Stimulated activated CD8-positive, alpha-beta memory T cell treated with anti-CD3 and anti-CD28 coated beads, Interleukin-2, amount 100 ng/mL, for 48 hours (primary cell): Measurements from ENCODE around the gene DYNLT4.
"Not testable (repeated sequence)": the region's sequence is repeated elsewhere in the genome, so short reads cannot be mapped to it uniquely, and the experiment has no call there.

ENCODE experiments used
- DNase-seq, 2 donors: peaks; one replicate each; pipeline ENCODE4 v3.0.0-alpha.2; 2020; ENCODE audit warnings: low read depth in 2 of 2

Gene DYNLT4

DNA sequence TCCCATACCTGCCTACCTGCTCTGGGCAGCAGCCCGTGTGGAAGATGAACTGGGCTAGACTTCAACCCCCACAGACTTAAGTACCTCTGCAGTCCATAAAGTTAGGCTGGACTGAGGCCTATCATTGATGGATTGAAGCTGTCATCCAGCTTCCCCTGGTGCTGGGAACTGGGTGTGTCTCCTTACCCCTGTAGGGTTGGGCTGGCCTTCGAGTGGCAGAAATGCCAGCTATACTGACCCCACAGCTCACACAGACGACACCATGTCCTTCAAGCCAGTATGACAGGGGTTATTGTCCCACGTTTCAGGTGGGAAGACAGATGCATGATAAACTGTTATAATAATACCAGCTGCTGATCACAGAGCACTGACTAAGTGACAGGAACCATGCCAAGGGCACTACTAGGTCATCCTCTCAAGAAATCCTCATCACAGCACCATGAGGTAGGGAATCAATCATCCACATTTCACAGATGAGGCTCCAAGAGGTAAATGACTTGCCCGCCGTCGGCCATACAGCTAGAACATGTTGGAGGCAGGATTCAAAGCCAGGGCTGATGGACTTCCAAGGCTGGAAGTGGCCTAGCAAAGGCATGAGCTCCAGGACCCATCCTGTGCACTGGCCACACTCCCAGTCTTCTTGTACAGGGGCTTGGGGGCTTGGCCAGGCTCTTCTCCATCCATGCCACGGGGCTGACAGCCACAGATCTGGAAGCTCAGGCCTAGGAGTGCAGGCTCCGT, 18.9 kb downstream of the DYNLT4 start, which contains the start of gene BEST4:
BEST4 (minus strand) TSS at position 51 of the 741 bp plus-strand sequence. CDS start 465 bp downstream, outside the sequence.
- no peak for DNase-seq

- DNase-seq: no peak
These were observed 19.6 kb downstream of the DYNLT4 start for GRCh38 chr1:44787506-44787905.

GRCh38 chr1:44786841-44787426, 20.2 kb downstream of the DYNLT4 start:
- no peak for DNase-seq

- peak; percentile 55 to 70 for DNase-seq
These were observed 20.9 kb downstream of the DYNLT4 start for GRCh38 chr1:44786138-44786840.

GRCh38 chr1:44785501-44786137, 21.5 kb downstream of the DYNLT4 start:
- DNase-seq: no peak

GRCh38 chr1:44785029-44785380, 22.1 kb downstream of the DYNLT4 start:
- no peak for DNase-seq

- no peak for DNase-seq
These were observed 22.8 kb downstream of the DYNLT4 start for GRCh38 chr1:44784094-44785028.

- no peak for DNase-seq
These were observed 23.5 kb downstream of the DYNLT4 start for GRCh38 chr1:44783697-44784093.

DNA sequence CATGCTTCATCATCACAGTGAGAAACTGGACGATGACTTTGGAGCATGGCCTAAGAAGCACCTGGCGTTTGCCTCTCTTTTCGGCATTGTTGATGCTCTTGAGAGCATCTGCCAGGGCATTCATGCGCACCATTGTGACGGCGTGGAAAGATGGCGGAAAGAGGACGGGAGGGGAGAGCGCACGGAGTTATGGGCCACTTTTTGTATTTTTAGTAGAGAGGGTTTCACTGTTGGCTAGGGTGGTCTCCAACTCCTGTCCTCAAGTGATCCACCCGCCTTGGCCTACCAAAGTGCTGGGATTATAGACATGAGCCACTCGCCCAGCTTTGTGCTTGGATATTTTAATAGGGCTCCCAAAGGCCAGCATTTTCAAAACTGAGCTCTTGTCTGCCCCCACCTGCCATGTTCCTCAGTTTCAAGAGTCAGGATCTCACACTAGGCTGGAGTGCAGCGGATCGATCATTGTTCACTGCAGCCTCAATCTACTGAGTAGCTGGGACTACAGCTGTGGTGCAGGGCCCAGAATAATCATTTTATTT, 26.5 kb downstream of the DYNLT4 start:
- no peak for DNase-seq

- no peak for DNase-seq
These were observed 28.2 kb downstream of the DYNLT4 start for GRCh38 chr1:44778705-44779576.

DNA sequence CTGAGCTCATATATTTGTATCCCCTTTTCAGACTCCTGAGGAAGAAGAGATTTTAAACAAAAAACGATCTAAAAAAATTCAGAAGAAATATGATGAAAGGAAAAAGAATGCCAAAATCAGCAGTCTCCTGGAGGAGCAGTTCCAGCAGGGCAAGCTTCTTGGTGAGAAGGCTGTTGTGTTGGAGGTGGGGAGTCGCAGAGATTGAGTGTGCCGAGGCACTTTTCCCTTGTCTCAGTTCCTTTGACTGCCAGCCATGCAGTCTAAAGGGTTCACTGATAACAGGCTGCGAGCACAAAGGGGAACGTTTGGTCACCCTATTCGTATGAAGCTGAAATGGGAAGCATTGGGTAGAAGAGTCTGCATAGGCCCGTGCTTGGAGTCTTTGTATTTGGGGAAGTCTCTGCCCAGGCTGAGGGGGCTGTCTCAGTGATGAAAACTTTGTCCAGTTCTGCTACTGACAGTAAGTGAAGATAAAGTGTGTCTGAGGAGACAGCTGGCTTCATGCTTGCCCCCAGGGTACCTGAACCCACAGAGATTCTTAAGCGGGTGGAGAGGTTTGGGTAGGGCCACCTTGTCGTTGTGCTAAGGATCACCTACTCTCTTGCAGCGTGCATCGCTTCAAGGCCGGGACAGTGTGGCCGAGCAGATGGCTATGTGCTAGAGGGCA, 29.0 kb downstream of the DYNLT4 start:
- DNase-seq: no peak

- DNase-seq: no peak
These were observed 29.6 kb downstream of the DYNLT4 start for GRCh38 chr1:44777547-44777946.

DNA sequence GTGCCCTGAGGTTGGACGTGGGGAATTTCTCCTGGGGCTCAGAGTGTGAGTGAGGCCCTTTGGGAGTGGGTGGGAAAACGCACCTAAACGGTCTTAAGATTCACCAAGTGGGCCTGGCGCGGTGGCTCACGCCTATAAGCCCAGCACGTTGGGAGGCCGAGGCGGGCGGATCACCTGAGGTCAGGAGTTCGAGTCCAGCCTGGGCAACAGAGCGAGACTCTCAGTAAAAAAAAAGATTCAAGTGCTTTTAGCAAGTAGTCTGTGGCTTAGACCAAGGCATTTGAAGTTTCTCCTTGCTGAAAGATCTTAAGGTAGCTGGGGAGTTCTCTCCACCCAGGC, 30.5 kb downstream of the DYNLT4 start:
- no peak for DNase-seq

GRCh38 chr1:44775930-44776729, 31.0 kb downstream of the DYNLT4 start:
- no peak for DNase-seq

- peak; percentile 74 to 81 for DNase-seq
These were observed 31.8 kb downstream of the DYNLT4 start, which contains the start of gene RPS8 for GRCh38 chr1:44775078-44775929. Gene RPS8, plus strand, starts transcription at chr1:44775540. Its CDS starts 57 bp downstream, at chr1:44775597.

DNA sequence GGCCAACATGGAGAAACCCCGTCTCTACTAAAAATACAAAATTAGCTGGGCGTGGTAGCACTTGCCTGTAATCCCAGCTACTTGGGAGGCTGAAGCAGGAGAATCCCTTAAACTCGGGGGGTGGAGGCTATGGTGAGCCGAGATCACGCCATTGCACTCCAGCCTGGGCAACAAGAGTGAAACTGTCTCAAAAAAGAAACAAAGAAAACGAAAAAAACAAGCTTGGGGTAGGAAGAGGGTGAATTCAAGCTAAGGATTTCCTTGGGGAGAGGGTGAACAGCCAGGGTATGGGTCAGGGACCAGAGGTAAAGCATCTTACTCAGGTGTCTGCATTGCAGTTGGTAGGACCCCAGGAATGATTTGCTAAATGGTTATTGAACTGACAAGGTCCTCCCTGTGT, 40.7 kb downstream of the DYNLT4 start:
- not testable (repeated sequence) for DNase-seq

- DNase-seq: no peak
These were observed 46.3 kb downstream of the DYNLT4 start for GRCh38 chr1:44760876-44761275.

DNA sequence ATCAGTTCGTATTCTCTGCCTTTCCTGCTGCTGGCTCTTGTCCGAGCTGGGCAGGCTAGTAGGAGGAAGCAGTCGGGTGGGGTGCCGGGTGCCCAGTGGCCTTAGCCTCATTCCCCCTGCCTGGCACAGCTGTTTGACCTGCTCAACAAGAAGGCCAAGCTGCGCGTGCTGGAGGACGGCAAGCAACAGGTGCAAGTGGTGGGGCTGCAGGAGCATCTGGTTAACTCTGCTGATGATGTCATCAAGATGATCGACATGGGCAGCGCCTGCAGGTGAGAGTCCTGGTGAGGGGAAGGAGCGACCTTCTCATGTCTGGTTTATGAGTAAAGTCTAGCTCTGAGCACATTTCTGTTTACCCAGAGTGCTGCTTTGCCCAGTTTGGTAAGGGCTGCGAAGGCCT, 48.1 kb downstream of the DYNLT4 start:
- DNase-seq: no peak
